GM19467 (cell line): Measurements from ENCODE around the gene HAAO.
"Not testable (repeated sequence)": the region's sequence is repeated elsewhere in the genome, so short reads cannot be mapped to it uniquely, and the experiment has no call there.

Experiments used
- ATAC-seq: cut with Tn5 transposase; IDR thresholded peaks from one replicate; pipeline ENCODE4 v1.9.1; 2021; ENCODE audit warnings: mild to moderate bottlenecking, moderate library complexity; ENCODE audit not compliant: unreplicated experiment

Gene HAAO

DNA sequence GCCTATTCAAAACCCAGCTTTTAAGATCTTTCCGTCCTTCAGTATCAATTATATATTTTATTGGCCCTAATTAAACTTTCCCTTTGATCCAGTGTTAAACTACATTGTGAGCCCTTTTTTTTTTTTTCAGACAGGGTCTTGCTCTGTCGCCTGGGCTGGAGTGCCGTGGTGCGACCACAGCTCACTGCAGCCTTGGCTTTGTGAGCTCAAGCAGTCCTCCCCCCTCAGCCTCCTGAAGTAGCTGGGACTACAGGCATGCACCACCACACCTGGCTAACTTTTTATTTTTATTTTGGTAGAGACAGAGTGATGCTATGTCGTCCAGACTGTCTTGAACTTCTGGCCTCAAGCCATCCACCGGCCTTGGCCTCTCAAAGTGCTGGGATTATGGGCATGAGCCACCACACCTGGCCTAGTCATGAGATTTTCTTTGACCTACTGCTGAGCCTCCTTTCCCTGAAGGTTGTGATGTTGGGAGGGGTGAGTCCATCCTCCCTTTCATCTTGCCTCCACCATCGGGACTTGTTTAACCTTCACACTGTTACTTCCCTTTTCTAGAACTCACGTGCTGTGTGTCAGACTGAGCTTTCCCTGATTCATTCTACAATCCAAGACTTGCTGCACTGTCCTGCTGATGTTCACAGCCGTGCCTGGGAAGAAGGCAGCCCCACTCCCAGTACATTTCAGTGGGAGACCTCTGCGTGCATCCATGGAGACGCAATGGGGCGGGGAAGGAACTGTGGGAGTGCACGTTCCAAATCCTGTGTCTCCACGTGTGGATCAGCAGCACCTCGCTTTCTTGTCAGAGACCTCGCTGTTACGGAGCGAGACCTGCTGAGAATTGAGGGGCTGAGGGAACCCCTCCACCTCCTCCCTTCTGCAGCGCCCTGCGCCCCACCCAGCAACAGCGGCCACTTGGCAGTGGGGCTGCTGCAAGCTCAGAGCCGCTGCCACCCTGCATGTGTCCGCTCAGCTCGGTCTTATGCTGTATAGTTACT, 39.3 kb downstream of the HAAO start:
- ATAC-seq, result no peak

DNA sequence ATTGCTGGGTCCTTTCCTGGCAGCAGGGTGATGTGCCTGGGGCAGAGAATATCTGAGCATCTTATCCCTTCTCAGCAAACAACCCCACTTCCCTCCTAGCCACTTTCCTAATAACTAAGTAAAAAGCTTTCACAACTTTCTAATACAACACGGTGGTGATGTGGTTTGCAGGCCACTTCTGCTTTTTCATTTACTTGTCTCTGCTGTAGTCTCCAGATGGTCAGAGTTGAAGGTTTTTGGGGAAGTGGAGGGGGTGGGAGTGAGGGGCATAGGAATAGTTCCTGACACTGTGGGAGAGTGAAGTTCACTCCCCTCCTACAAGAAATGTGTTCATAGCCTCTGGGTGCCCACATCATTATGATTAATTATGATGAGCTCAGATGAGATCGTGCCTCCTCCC, 40.1 kb downstream of the HAAO start:
- peak; percentile 51 for ATAC-seq

DNA sequence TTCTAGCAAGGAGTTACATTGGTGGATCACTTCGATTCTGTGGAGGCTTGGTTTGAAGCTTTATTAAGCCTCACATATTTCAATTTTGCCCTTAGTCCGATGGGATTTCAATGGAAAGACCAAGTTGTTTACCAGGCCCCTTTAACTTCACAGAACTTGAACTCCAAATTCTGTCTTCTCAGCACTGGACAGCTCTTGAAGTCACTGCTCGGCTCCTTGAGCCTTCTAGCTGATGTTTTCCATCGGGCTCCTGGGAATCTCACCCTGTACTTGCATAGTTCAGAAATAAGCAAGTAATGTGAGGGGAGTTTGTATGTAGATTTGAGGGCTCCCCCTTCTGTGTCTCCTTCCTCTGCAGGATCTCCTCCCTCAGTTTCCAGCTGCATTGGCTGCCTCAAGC, 43.5 kb downstream of the HAAO start:
- ATAC-seq, result no peak

DNA sequence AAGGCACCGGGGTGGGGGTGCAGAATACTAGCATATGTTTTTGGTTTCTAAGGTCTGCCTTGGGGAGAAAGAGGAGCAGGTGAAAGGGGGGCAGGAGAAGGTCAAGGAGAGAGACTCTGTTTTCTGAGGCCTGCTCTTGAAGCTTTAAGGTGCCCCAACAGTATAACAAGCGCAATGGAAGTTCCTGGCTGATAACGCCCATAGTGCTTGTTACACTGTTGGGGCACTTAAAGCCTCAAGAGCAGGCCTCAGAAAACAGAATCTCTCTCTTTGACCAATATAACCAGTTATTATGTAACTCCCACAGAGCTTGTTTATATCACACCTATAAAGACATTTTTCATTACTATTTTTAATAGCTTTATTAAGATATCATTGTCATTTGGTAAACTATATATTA, 45.0 kb downstream of the HAAO start:
- ATAC-seq, result no peak

DNA sequence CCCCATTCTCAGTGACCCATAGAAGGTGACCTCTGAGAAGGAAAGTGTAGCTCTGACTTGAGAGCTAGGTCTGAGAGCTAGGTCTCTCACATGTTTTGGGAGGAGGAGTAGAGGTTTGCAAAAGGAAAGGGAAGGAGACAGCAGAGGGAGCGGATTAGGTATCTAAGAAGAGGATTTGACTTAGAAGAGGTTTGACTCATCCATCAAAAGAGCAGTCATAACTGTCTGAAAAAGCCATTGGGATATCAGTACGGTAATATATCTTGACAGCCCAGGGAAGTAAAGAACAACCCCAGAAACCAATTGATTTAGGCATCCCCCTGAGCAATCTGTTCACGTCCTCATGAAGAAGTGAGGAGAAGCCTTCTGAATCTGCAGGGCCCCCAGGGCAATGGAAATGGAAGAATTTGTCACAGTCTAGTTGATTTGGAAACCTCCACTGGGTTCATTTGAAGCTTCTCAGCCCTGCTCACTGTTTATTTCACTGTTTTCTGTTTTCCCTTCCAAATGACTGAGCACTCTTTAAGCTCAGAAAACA, 47.8 kb downstream of the HAAO start:
- ATAC-seq, result no peak

DNA sequence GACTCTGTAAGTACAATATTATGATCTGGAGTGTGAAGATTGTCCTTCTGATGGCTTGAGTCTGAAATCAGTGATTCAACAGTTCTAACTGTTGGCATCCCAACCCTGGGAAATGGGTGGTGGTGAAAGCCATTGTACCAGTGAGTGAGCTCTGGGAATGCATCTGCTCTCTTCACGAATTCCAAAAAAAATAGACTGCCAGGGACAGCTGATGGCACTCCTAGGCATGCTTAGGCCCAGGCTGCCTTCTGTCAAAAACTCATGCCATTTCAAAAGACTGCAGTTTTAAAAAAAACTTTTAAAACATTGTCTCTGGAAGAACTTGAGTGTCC, 48.8 kb downstream of the HAAO start:
- ATAC-seq, result no peak

DNA sequence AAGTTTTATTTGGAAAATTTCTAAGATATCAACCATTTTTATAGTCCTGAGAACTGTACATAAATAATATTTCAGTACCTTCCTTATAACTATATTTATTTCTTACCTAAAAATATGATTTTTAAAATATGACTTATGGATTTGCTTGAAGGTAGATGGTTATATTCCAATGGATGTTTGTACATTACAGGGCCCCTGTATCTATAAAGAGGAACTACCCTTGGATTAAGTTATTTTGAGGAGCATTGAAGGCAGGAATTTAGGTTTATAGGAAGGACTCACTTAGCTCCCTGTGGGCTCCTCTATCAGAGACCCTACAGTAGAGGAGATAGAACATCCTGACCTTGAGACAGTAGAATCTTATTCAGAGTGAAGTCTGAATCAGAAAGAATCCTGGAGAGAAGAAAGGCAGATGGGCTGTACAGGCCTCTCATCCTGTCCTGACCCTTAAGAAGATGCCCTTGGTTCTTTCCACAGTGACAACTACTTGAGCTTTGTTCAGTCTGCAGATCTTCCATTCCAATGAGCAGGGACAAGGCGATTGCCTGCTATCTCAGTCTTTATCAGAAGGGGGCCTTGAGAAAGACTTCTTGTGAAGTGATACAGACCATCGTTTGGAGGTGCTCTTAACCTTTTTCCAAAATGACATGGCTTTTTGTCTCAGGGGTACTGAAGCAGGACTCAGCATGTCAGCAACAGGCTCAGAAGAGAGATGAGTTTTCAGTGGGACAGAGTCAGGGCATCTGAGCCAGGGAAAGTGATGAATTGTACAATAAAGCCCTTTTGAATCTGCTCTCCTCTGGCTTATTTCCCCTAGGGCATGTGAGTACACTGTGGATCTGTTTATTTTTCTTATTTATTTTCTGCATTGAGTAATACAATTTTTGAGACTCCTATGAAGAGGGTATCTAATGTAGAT, 49.4 kb downstream of the HAAO start:
- ATAC-seq, result no peak

DNA sequence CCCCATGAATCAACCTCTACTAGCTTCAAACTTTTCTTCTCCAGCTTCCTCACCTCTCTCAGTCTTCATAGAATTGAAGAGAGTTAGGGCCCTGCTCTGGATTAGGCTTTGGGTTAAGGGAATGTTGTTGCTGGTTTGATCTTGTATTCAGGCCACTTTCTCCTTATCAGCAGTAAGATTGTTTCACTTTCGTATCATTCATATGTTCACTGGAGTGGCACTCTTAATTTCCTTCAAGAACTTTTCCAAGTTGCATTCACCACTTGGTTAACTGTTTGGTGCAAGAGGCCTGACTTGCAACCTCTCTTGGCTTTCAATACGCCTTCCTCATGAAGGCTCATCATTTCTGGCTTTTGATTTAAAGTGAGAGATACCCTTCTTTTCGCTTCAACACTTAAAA, 51.2 kb downstream of the HAAO start:
- ATAC-seq, result no peak

DNA sequence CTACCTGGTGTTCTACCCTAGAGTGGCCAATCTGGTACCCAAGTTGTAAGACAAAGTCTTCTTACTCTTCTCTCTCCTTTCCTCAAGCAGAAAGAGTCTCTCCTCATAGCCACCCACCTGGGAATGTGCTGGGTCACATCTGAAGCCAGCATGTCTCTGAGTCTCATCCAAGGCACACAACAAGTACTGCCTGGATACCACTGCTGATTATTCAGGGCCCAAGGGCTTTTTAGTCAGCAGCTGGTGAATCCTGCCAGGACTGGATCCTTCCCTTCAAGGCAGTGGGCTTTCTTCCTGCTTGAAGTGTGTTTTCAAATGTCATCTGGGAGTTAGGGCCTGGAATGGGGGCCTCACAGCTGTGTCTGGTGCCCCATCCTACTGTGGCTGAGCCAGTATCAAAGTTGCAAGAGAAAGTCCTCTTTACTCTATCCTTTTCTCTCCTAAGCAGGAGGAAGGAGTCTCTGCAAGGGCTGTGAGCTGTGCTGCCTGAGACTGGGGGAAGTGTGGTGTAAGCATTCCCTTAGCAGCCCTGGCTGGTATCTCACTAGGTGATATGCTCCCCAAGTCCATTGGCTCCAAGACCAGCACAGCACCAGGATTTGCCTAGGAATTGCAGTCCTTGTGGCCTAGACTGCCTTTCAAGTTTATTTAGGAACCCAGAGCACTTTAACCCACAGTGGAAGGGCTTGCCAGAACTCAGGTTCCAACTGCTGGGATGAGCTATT, 55.6 kb downstream of the HAAO start:
- no peak for ATAC-seq

DNA sequence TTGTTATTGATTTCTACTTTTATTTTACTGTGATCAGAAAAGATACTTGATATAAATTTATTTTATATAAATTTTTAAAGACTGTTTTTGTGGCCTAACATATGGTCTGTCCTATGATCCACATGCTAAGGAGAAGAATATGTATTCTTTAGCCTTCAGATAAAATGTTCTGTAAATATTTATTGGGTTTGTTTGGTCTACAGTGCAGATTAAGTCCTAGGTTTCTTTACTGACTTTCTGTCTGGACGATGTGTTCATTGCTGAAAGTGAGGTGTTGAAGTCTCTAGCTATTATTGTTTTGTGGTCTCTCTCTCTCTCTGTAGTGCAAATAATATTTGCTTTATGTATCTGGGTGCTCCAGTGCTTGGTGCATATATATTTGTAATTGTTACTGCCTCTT, 58.5 kb downstream of the HAAO start:
- no peak for ATAC-seq

DNA sequence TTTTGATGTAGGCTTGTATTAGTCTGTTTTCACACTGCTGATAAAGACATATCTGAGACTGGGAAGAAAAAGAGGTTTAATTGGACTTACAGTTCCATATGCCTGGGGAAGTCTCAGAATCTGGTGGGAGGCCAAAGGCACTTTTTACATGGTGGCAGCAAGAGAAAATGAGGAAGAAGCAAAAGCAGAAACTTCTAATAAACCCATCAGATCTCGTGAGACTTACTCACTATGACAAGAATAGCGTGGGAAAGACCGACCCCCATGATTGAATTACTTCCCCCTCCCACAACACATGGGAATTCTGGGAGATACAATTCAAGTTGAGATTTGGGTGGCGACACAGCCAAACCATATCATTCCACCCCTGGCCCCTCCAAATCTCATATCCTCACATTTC, 61.1 kb downstream of the HAAO start:
- ATAC-seq, result not testable (repeated sequence)

DNA sequence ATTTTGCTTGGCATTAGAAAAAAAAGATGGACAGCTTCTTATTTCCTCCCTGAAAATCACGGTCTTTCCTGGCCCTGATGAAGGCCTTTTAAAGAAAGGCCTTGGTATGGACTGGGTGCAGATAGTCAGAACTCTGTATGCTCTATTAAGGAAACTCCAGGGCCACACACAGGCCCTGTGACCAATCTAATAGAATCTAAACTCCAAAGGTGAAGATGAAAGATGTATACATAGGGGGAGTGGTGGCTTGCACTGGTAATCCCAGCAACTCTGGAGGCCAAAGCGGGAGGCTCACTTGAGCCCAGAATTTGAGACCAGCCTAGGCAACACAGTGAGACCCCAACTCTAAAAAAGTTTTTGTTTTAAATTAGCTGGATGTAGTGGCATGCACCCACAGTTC, 65.7 kb downstream of the HAAO start:
- ATAC-seq, result no peak

DNA sequence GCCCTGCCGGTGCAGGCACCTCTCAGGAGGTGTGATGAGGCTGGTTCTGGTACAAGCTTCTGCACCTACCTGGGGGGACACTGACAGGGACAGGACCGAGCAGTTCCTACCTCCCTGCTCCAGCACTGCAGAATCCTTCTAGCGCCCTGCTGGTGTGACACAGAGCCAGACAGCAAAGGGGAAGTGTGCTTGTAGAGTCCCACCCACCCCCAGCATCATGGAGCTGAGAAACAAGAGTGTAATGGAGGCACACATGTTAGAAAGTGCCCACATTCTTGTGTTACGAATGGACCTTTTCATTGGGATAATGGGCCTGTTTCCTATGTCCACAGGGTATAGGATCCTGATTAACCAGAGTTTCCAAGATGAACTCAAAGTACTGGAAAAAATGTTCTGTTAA, 66.7 kb downstream of the HAAO start:
- ATAC-seq, result no peak

DNA sequence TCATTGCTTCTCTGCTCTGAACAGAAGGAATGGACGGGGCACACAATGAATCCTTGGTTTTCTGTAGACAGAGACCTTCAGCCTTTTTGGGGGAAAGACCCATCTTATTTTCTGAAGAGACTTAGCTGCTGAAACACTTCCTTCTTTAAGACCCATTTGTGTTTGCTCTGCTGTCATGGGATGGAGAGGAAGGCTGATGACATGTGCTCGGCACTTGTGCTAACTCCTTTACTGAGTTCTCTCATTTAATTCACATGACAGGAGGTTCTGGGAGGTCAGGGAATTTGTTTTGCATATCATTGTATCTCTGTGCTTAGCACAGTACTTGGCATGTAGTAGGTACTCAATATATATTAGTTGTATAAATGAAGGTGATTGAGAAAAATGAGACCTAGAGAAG, 67.5 kb downstream of the HAAO start:
- no peak for ATAC-seq

DNA sequence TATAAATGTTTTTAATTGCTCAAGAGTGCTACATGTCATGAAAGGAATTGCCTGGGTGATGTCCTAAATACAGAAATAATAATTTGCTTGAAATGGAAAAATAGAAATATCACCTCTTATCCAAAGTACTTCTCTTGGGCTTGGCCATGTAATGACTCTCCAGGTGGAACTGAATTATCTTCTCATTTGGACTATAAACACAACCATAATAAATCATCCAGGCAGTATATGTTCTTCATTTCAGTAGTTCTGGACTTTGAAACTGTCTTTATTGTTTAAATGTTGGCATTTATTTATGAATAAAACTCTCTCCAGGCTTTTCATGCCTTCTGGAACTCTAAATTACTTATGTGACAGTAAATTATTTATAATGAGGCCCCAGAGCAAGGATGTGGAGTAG, 68.9 kb downstream of the HAAO start:
- no peak for ATAC-seq

DNA sequence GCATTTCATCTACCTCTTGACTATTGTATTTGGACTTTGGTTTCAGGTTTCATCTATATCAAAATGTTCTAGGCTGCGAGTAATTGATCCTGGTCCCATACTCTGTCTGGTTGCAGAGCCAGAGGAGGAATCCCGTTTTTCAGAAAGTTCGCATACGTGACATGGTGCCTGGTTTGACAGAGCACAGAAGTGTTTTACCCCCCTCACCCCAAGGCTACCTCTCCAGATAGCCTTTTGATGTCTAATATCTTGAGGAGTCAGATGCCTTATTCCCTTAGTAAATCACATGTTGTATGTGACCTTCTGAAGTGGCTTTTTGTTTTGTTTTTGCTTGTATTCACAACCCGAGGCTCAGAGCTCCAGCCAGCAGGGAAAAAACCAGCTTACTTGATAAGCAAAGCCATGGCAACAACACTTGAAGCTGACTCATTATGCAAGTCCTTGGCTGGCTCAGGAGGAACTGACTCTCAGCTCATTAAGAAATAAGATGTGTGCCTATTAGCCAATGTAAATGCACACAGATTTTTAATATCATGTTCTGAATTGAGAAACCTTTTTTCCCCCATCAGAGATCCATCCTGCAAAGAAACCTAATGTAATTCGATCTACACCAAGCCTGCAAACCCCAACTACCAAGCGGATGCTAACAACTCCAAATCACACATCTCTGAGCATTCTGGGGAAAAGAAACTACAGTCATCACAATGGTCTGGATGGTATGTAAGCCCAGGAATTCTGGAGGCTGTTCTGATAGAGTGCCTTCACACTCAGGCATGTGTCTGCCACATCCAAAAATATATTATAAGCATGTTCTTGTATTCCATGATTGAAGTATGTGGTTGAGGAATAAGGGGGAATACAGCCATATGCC, 69.8 kb downstream of the HAAO start:
- ATAC-seq, result peak; percentile 97

DNA sequence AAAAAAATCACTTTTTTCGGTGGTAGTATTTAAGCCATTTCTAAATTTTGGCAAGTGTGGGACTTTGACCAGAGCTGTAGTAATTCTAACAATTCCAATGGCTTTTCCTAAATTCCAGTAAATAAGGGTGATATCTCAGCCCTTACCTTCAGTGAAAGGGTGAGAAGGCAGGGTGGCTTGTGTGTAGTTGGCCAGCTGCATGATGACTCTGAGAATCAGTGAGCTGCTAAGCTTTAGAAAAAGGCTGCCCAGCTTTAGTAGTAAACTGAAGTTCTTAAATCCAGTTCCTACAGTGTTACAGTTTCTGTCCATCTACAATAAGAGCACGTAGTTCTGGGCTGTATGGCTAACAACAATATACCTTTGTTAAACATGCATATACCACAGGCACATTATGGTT, 70.5 kb downstream of the HAAO start:
- no peak for ATAC-seq
